Chondrocyte (in vitro differentiated cells): ENCODE results near the gene MLXIP. TPM values are rescaled to one million over a fixed set of nuclear protein-coding genes. Genes with fewer than 3 reads are reported as not detected.

ENCODE experiments used
- DNase-seq: peaks from one replicate; pipeline ENCODE4 v3.0.0; 2021; ENCODE audit warnings: mixed read lengths, low spot score
- H3K27ac Mint-ChIP-seq: one replicate; pipeline ENCODE4 v1.8.0; 2021; ENCODE audit warnings: mild to moderate bottlenecking, moderate library complexity, mixed read lengths; ENCODE audit not compliant: unreplicated experiment
- H3K27me3 Mint-ChIP-seq: 2 replicates; pipeline ENCODE4 v1.8.0; 2021; ENCODE audit warnings: low read depth, mixed read lengths
- H3K36me3 Mint-ChIP-seq: 2 replicates; pipeline ENCODE4 v1.8.0; 2021; ENCODE audit warnings: low read depth, mixed read lengths
- H3K4me1 Mint-ChIP-seq: 2 replicates; pipeline ENCODE4 v1.8.0; 2021; ENCODE audit warnings: low read depth, mild to moderate bottlenecking, mixed read lengths
- H3K4me3 Mint-ChIP-seq: one replicate; pipeline ENCODE4 v1.8.0; 2021; ENCODE audit warnings: mild to moderate bottlenecking, moderate library complexity, mixed read lengths; ENCODE audit not compliant: unreplicated experiment
- H3K9me3 Mint-ChIP-seq: 2 replicates; pipeline ENCODE4 v1.8.0; 2021; ENCODE audit warnings: low read depth, mixed read lengths
- CTCF ChIP-seq: fragments of 200-600 bp; sonication (generic); IDR thresholded peaks from 2 replicates; pipeline ENCODE4 v1.5.0; 2021; ENCODE audit warnings: antibody characterized with exemption, mild to moderate bottlenecking, moderate library complexity
- total RNA-seq: library from RNA; stranded (reverse); gene quantifications from 3 replicates; pipeline ENCODE4 v1.2.1, GENCODE V29; 2021

Gene MLXIP
- total RNA-seq, 1 donor from 2014 or later = 61.7 TPM

- no peaks in the 10 kb centered on the region for H3K27me3 Mint-ChIP-seq
- DNase-seq = no peak
- no peak overlapping the region for H3K4me3 Mint-ChIP-seq
- no peak overlapping the region for H3K27ac Mint-ChIP-seq
- H3K9me3 Mint-ChIP-seq = no peaks in the 10 kb centered on the region
- TF ChIP-seq CTCF = no peak
- H3K36me3 Mint-ChIP-seq = no peaks in the 10 kb centered on the region
- H3K4me1 Mint-ChIP-seq = no peaks in the 10 kb centered on the region
Measured at GRCh38 chr12:122166422-122167349, 88.1 kb downstream of the MLXIP start.

GRCh38 chr12:122167356-122167925, 88.9 kb downstream of the MLXIP start:
- no peak for DNase-seq
- no peaks in the 10 kb centered on the region for H3K4me1 Mint-ChIP-seq
- TF ChIP-seq CTCF = no peak
- no peak overlapping the region for H3K27ac Mint-ChIP-seq
- no peaks in the 10 kb centered on the region for H3K36me3 Mint-ChIP-seq
- H3K9me3 Mint-ChIP-seq = no peaks in the 10 kb centered on the region
- H3K4me3 Mint-ChIP-seq = no peak overlapping the region
- H3K27me3 Mint-ChIP-seq = no peaks in the 10 kb centered on the region

GRCh38 chr12:122168492-122168891, 89.9 kb downstream of the MLXIP start:
- no peak for TF ChIP-seq CTCF
- Mint-ChIP-seq H3K4me3 (no peak overlapping the region), H3K4me1 (no peaks in the 10 kb centered on the region), H3K36me3 (no peaks in the 10 kb centered on the region), H3K27me3 (no peaks in the 10 kb centered on the region), H3K9me3 (no peaks in the 10 kb centered on the region), H3K27ac (no peak overlapping the region)
- no peak for DNase-seq

GRCh38 chr12:122171399-122171798, 92.8 kb downstream of the MLXIP start:
- no peak for DNase-seq
- no peaks in the 10 kb centered on the region for H3K27me3 Mint-ChIP-seq
- no peak for TF ChIP-seq CTCF
- no peaks in the 10 kb centered on the region for H3K4me1 Mint-ChIP-seq
- H3K4me3 Mint-ChIP-seq = no peak overlapping the region
- no peaks in the 10 kb centered on the region for H3K36me3 Mint-ChIP-seq
- H3K9me3 Mint-ChIP-seq = no peaks in the 10 kb centered on the region
- H3K27ac Mint-ChIP-seq = no peak overlapping the region

GRCh38 chr12:122172262-122172939, 93.8 kb downstream of the MLXIP start:
- no peaks in the 10 kb centered on the region for H3K36me3 Mint-ChIP-seq
- no peak overlapping the region for H3K27ac Mint-ChIP-seq
- no peak for TF ChIP-seq CTCF
- no peaks in the 10 kb centered on the region for H3K27me3 Mint-ChIP-seq
- no peaks in the 10 kb centered on the region for H3K4me1 Mint-ChIP-seq
- no peak overlapping the region for H3K4me3 Mint-ChIP-seq
- DNase-seq = no peak
- H3K9me3 Mint-ChIP-seq = no peaks in the 10 kb centered on the region
